Occipital lobe (tissue), 2 donors: ENCODE results near the gene TNS1. TPM values are rescaled to one million over a fixed set of nuclear protein-coding genes. Genes with fewer than 3 reads are reported as not detected.
"Not testable (repeated sequence)": the region's sequence is repeated elsewhere in the genome, so short reads cannot be mapped to it uniquely, and the experiment has no call there.

Source experiments
- DNase-seq: peaks from one replicate; lab custom pipeline; 2025; lab: John Stamatoyannopoulos, UW
- total RNA-seq: library from RNA; depleted of rRNA; stranded (reverse); fragments of >200 nt; gene quantifications from one replicate; pipeline ENCODE4 v1.2.3, GENCODE V29; 2014

TNS1 gene
- total RNA-seq, 1 donor from 2014 or later: 3.1 TPM

- no peak for DNase-seq
Measured at GRCh38 chr2:218029366-218030360, 26.9 kb upstream of the TNS1 start.

- no peak for DNase-seq
Measured at GRCh38 chr2:218028562-218029348, 26.0 kb upstream of the TNS1 start.

DNA sequence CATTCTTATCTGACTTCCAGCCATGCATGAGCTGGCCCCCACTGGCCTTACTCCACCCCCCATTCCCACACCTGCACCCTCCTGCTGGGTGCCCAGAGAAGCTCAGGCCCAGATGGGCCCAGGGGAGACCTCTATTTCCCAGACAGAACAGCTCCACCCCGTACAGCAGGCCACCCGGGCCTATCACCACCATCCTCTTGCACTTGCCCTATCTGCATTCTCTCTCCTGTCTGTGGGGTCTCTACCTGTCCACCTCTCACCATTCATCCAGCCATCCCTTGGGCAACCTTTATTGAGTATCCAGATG, 25.3 kb upstream of the TNS1 start:
- no peak for DNase-seq

- DNase-seq: no peak
Measured at GRCh38 chr2:218027426-218028188, 24.8 kb upstream of the TNS1 start.

DNA sequence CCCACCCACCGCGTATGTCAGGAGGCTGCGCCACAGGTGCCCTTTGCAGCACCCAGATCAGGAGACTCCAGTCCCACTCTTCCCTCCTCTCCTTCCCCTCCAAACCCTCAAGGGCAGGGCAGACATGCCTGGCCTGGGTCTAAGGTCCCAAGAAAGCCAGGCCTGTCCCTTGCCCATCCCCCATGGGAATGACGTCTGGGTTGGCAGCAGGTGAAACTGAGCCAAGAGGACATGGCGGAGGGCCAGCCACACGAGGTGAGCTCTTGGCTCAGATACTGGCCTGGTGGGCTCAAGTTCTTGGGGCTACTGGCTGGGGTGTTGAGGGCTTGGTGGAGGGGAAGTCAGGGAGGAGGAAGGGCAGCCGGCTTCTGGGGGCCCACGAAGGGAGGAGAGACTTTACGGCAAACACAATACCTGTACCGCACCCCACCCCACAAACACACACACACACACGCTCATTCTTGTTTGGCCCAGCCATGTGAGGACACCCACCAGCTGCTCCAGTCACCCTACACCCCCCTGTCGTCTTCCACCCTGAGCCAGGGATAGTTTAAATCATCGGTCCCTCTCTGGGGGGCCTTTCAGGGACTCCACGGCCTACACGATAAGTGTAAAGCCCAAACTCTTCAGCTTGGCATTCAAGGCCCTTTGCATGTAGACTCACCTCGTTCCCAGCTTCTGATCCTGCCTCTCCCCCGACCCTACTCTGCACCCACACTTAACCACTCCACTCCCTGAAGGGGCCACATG, 24.1 kb upstream of the TNS1 start:
- DNase-seq: no peak

DNA sequence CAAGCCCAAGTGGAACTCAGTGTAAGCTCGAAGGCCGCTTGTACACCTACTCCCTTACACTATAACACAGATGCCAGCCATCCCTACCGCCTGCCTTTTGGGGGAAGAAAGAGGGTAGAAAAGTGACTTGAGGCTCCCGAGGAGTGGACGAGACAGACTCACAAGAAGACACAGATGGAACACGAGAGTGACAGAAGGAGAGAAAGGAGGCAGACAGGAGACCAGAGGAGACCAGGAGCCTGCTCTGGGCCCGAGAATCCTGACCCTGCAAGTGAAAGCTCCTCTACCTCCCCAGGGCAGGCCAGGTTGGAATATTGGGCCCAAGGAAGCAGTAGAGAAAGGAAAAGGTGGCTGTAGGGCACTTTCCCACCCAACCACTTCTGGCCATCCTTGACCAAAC, 23.4 kb upstream of the TNS1 start:
- DNase-seq: no peak

GRCh38 chr2:218024871-218025270, 22.1 kb upstream of the TNS1 start:
- no peak for DNase-seq

- no peak for DNase-seq
Measured at GRCh38 chr2:218024336-218024735, 21.5 kb upstream of the TNS1 start.

DNA sequence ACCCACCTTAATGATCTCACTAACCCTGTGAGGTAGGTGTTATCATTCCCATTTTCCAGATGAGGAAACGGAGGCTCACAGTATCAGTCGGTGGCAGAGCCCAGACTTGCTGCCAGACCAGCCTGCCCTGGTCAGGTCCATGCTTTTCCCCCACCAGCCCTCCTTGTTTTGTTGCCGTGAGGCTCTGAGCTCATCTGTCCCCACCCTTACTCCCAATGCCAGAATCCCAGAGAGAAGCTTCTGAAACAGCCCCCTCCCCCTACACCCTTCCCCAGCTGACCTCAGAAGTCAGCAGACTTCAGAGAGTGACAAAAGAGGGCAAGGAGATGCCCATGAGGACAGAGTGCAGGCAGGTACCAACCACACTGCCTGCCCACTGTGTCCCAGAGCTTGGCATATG, 20.8 kb upstream of the TNS1 start:
- no peak for DNase-seq

DNA sequence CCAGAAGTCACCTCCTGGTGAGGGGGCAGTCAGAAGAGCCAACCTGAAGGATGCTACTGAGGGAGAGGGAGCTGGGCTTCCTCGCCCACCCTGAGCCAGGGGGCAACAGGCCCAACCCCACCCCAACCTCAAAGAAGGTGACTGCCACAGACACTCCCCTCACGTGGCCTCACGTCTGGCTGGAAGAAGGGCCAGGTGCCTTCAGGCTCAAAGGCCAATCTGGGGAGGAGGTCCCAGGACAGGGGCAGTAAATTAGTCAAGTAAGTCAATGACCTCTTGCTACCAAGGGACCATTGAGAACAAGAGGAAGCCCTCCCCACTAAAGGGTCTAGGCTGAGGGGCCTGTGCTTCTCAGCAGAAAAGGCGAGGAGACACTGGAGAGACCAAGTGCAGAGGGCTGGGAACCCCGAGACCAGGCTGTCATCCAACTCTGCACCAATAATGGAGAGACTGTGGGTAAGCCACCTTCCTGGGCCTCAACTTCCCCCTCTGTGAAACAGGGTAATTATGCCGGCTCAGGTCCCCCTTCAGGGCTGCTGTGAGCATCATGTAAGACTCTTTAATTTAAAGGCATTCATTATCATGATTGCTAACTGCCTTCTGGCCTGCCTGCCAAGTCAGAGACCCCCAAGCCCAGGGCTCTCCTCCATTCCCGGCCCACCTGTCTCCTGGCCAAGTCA, 20.2 kb upstream of the TNS1 start:
- no peak for DNase-seq

- DNase-seq: no peak
Measured at GRCh38 chr2:218022131-218022850, 19.5 kb upstream of the TNS1 start.

- DNase-seq: no peak
Measured at GRCh38 chr2:218021536-218022071, 18.8 kb upstream of the TNS1 start.

DNA sequence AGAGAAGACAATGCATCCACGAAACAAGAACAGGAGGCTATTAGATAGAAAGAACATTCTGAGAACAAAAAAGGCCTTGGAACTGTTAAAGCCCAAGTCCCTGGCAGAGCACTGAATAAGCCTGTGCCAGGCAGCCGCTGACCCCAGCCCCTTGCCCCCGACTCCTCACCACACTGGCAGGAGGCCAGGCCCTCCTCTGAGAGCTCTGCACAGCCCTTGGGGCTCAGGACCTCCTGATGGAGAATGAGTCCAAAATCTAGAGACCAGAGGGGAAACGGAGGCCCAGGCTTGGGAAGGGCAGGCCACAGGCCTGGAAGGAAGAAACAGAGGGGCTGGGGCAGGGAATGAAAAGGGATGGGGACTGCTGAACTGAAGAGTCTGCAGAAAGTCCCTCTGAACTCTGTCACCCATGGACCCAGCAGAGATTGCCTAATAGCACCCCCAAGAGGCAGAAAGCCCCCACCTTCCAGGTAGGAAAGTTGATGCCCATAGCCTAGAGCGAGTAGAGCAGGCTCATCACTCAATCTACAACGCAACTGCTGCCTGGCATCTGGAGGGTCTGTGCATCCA, 18.3 kb upstream of the TNS1 start:
- no peak for DNase-seq

- no peak for DNase-seq
Measured at GRCh38 chr2:218020281-218020680, 17.5 kb upstream of the TNS1 start.

DNA sequence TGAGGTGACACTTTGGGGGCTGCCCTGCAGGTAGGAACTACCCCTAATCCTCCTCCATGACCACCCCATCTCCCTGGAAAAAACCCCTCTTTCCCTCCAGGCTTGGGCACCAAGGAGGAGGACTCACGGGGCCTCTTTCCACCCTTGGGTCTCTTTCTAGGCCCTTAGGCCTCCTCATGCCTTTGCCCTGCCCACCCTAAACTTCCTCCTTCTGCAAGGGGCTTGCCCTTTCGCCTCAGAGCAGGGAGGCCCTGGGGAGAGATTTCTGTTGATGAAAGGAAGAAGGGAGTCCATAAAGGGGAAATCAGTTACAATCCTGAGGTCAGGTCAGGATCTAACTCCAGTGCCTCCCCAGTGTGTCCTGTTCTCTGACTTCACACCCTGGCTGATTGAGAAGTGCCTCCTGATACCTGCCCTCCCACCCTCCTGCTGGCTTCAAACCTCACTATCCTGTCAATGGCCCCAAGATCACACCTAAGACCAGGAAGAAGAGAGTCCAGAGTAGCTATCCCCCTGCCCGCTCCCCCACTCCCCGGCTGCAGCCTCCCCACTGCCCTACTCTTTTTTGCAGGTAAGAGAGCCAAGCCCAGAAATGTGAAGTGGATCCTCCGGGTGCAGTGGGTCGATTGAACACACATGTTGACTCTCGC, 16.7 kb upstream of the TNS1 start:
- no peak for DNase-seq

GRCh38 chr2:218018842-218019125, 16.0 kb upstream of the TNS1 start:
- not testable (repeated sequence) for DNase-seq

- DNase-seq: no peak
Measured at GRCh38 chr2:218017211-218018053, 14.6 kb upstream of the TNS1 start.

- no peak for DNase-seq
Measured at GRCh38 chr2:218016810-218017209, 14.0 kb upstream of the TNS1 start.
